ENCODE measurements around the gene CDH23.

The CDH23 gene

DNA sequence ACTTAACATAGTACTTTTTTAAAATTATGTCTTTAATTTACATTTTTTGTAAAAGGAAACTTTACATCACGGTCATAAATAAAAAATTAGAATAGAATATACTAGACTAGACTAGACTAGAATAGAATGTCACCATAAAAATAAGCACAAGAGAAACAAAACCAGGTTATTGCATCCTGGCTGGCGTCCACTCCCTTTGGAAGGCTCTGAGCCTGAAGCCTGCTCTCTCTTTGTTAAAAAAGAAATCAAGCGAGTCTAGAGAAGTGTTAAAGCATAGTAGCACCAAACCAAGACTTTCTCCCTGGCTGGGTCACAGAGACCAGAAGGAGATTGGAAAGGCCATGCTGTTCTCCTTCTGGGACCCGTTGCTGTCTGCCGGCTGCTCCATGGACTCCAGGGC, 218.2 kb downstream of the CDH23 start:
- Histone ChIP-seq H3K9me3 (ENCODE audit: severe bottlenecking) (no peaks in the 10 kb centered on the region), H3K36me3 (ENCODE audit: low read depth) (no peaks in the 10 kb centered on the region), H3K27me3 (ENCODE audit: insufficient read depth, poor library complexity, severe bottlenecking) (no peaks in the 10 kb centered on the region), H3K4me1 (ENCODE audit: insufficient read depth, poor library complexity, severe bottlenecking) (no peaks in the 10 kb centered on the region), H3K27ac (ENCODE audit: poor library complexity, severe bottlenecking) (no peak overlapping the region), H3K4me3 (ENCODE audit: severe bottlenecking) (no peak overlapping the region)
- DNase-seq (ENCODE audit: low spot score) = no peak
- ATAC-seq (ENCODE audit: low read depth) = no peak
- TF ChIP-seq, protein P1, sequence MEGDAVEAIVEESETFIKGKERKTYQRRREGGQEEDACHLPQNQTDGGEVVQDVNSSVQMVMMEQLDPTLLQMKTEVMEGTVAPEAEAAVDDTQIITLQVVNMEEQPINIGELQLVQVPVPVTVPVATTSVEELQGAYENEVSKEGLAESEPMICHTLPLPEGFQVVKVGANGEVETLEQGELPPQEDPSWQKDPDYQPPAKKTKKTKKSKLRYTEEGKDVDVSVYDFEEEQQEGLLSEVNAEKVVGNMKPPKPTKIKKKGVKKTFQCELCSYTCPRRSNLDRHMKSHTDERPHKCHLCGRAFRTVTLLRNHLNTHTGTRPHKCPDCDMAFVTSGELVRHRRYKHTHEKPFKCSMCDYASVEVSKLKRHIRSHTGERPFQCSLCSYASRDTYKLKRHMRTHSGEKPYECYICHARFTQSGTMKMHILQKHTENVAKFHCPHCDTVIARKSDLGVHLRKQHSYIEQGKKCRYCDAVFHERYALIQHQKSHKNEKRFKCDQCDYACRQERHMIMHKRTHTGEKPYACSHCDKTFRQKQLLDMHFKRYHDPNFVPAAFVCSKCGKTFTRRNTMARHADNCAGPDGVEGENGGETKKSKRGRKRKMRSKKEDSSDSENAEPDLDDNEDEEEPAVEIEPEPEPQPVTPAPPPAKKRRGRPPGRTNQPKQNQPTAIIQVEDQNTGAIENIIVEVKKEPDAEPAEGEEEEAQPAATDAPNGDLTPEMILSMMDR (IDR thresholded peaks at IDR 0.05; ENCODE audit: poor library complexity, severe bottlenecking) = no peak

DNA sequence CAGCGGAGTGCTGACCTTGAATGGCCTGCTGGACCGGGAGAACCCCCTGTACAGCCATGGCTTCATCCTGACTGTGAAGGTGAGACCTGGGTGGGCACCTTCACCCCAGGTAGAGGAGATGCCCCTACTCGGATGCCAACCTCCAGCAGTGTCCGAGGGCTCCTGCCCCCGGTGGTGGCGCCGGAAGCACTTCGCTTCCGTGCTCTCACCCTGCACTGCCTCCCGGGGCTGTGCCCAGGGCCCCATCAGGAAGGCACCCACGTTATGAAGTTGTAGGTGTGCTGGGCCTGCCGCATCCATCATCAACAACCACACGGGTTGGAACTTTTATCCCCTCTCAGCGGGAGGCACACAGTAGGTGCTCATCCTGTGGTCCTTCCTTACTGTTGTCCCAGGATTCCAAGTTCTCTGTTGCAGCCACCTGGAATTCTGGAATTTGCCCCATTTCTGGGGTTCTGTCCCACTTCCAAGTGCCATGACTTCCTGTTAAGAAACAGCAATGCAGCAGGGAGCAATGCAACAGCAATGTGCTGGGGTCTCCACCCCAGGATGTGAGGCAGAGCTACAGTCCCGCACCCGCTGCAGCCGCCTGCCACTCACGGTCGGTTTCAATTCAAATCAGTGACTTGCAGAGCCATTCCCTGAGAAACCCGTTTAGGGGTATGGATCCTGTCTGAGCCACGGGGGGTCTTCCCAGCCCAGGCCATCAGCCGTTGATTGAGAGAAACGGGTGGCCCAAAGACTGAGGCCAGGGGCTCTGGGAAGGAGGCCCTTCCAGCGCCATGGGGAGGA, 219.0 kb downstream of the CDH23 start:
- H3K4me3 ChIP-seq (ENCODE audit: severe bottlenecking) = no peak overlapping the region
- H3K36me3 ChIP-seq (ENCODE audit: low read depth) = no peaks in the 10 kb centered on the region
- ATAC-seq (ENCODE audit: low read depth) (no peak), DNase-seq (ENCODE audit: low spot score) (no peak)
- TF ChIP-seq, protein P1 (IDR thresholded peaks at IDR 0.05; ENCODE audit: poor library complexity, severe bottlenecking) = no peak
- no peak overlapping the region for H3K27ac ChIP-seq (ENCODE audit: poor library complexity, severe bottlenecking)
- H3K27me3 ChIP-seq (ENCODE audit: insufficient read depth, poor library complexity, severe bottlenecking) = no peaks in the 10 kb centered on the region
- H3K9me3 ChIP-seq (ENCODE audit: severe bottlenecking) = no peaks in the 10 kb centered on the region
- no peaks in the 10 kb centered on the region for H3K4me1 ChIP-seq (ENCODE audit: insufficient read depth, poor library complexity, severe bottlenecking)

DNA sequence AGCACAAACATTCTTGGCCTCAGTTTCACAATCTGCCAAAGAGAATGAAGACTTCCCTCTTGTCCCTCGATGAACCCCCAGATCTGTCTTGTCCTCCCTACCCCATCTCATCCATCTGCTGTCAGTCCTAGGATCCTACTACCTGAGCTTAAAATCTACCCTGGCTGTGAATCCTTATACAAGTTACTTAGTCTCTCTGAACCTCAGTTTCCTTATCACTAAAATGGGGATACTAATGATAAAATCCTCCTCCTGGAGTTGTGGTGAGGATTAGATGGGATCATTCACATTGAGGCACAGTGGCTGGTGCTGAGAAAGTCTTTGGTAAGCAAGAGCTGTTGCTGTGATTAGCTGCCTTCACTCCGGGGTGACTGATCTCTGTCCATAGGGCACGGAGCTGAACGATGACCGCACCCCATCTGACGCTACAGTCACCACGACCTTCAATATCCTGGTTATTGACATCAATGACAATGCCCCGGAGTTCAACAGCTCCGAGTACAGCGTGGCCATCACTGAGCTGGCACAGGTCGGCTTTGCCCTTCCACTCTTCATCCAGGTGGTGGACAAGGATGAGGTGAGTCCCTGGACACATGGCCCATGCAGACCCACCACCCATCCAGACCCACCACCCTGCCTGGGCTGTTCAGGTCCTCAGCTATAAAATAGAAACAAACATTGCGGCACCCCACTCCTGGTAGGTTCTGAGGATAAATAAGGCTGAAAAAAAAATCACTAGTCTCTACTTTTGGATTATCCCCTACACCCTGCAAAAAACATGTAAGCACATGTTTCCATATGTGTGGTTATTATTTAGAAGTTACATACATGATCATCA, 220.3 kb downstream of the CDH23 start:
- no peak for ATAC-seq (ENCODE audit: low read depth)
- TF ChIP-seq, protein P1 (IDR thresholded peaks at IDR 0.05; ENCODE audit: poor library complexity, severe bottlenecking) = no peak

DNA sequence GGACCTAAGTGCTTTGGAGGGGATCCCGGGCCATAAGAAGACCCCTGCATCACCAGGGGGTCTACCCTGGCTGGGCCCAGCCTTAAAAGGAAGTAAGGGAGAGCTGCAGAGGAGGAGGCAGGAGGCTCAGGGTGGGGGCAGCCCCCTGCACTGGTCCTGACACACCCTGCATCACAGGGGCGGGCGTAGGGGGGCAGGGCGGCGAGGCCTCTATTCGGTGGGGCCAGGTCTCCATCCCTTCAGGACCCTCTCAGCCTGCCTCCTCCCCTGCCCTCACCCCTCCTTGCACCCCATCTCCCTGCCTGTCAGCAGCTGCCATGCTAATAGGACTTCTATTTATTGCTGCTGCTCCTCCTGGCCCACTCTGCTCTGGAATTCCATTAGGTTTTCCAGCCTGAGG, 221.5 kb downstream of the CDH23 start:
- H3K4me3 ChIP-seq (ENCODE audit: severe bottlenecking) = no peak overlapping the region
- H3K27me3 ChIP-seq (ENCODE audit: insufficient read depth, poor library complexity, severe bottlenecking) = no peaks in the 10 kb centered on the region
- no peaks in the 10 kb centered on the region for H3K36me3 ChIP-seq (ENCODE audit: low read depth)
- no peaks in the 10 kb centered on the region for H3K4me1 ChIP-seq (ENCODE audit: insufficient read depth, poor library complexity, severe bottlenecking)
- H3K27ac ChIP-seq (ENCODE audit: poor library complexity, severe bottlenecking) = no peak overlapping the region
- ATAC-seq (ENCODE audit: low read depth) (no peak), DNase-seq (ENCODE audit: low spot score) (no peak)
- H3K9me3 ChIP-seq (ENCODE audit: severe bottlenecking) = no peaks in the 10 kb centered on the region
- TF ChIP-seq, protein P1 (IDR thresholded peaks at IDR 0.05; ENCODE audit: poor library complexity, severe bottlenecking) = no peak

More for the DNA sequence above, 220.3 kb downstream of the CDH23 start:
- Histone ChIP-seq H3K27me3 (ENCODE audit: insufficient read depth, poor library complexity, severe bottlenecking) (no peaks in the 10 kb centered on the region), H3K4me1 (ENCODE audit: insufficient read depth, poor library complexity, severe bottlenecking) (no peaks in the 10 kb centered on the region), H3K9me3 (ENCODE audit: severe bottlenecking) (no peaks in the 10 kb centered on the region), H3K36me3 (ENCODE audit: low read depth) (no peaks in the 10 kb centered on the region), H3K27ac (ENCODE audit: poor library complexity, severe bottlenecking) (no peak overlapping the region), H3K4me3 (ENCODE audit: severe bottlenecking) (no peak overlapping the region)
- DNase-seq (ENCODE audit: low spot score) = no peak
